ENCODE measurements around the gene GNS.

The GNS gene

DNA sequence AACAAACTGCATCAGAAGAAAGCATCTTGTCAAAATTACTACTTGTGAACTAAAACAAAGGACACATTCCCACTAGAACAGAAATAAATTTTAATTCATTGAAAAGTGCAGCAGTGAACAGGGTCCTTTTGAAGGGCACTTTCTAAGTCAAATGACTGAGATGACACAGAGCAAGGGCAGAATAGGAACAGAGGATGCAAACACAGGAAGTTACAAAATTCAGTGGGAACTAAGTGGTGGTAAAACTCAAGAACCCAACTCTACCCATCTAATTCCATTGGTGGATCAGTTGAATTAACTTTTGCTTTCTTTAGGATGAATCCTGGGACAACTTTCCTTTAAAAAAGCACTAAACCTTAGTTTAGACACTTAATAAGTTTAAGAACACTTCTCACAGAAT is 45.8 kb downstream of the GNS start:
- H3K4ac ChIP-seq (ENCODE audit: low read length): no peak overlapping the region
- H3K4me2 ChIP-seq (ENCODE audit: insufficient read depth, low read length, poor library complexity, severe bottlenecking): no peak overlapping the region
- no peaks in the 10 kb centered on the region for H3K9me3 ChIP-seq (replicated peaks in 1 of 2; ENCODE audit: control insufficient read depth in 2 of 2, insufficient read depth in 1 of 2, low read depth in 1 of 2, low read length in 2 of 2)

DNA sequence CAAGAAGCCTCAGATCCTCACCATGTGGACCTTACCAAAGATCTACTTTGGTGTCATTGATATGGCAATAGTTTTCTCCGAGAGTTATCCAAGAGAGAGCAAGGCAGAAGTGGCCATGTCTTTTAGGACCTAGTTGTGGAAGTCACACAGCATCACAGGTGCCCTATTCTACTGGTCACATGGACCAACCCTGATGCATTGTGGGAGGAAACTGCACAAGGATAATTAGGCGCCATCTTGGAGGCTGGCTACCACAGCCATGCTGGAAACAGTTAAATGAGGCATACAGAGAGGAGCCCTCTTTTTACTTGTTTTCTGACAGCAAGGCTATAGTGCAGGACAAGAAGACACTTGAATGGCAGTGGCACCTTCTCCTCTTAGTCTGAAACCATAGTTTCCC is 49.8 kb downstream of the GNS start:
- Histone ChIP-seq H4K8ac (ENCODE audit: low read depth, low read length) (no peak overlapping the region), H3K14ac (ENCODE audit: low read length) (no peak overlapping the region), H2AK5ac (ENCODE audit: low read depth, low read length) (no peak overlapping the region), H3K4me1 (ENCODE audit: control insufficient read depth in 2 of 2, insufficient read depth in 1 of 2, low read depth in 1 of 2, low read length in 2 of 2) (no peaks in the 10 kb centered on the region), H3K4ac (ENCODE audit: low read length) (no peak overlapping the region), H3K79me1 (ENCODE audit: low read depth, low read length) (no peaks in the 10 kb centered on the region), H3K4me3 (ENCODE audit: low read length in 2 of 2) (no peak overlapping the region), H3K9me3 (replicated peaks in 1 of 2; ENCODE audit: control insufficient read depth in 2 of 2, insufficient read depth in 1 of 2, low read depth in 1 of 2, low read length in 2 of 2) (no peaks in the 10 kb centered on the region), H2BK12ac (ENCODE audit: low read length) (no peak overlapping the region), H3K27ac (replicated peaks; ENCODE audit: low read length) (no peak overlapping the region), H3K9ac (ENCODE audit: low read depth, low read length, poor library complexity) (no peak overlapping the region), H4K91ac (ENCODE audit: low read depth, low read length, poor library complexity) (no peak overlapping the region), H2AFZ (ENCODE audit: low read length) (no peak overlapping the region), H3K4me2 (ENCODE audit: insufficient read depth, low read length, poor library complexity, severe bottlenecking) (no peak overlapping the region), H2BK15ac (ENCODE audit: low read length) (no peak overlapping the region), H3K18ac (ENCODE audit: low read length) (no peak overlapping the region), H2BK120ac (ENCODE audit: low read depth, low read length) (no peak overlapping the region), H2BK5ac (ENCODE audit: low read length) (no peak overlapping the region), H3K27me3 (ENCODE audit: control insufficient read depth in 3 of 3, insufficient read depth in 3 of 3, low read depth in 1 of 3, low read length in 3 of 3) (no peaks in the 10 kb centered on the region), H3K36me3 (replicated peaks in 1 of 2; ENCODE audit: control insufficient read depth in 2 of 2, insufficient read depth in 2 of 2, low read length in 2 of 2) (peaks cover 0 to 9% of the 10 kb centered on the region in 2 donors), H3K23ac (ENCODE audit: low read depth, low read length, poor library complexity) (no peak overlapping the region)
- no CpG with 5 or more reads among the region's 2 CpGs for WGBS, 2 donors (ENCODE audit: extremely low coverage in 2 of 2, insufficient read length in 2 of 2, insufficient replicate concordance in 1 of 2)
- no peak for DNase-seq (ENCODE audit: low spot score)

More for the DNA sequence above, 45.8 kb downstream of the GNS start:
- Histone ChIP-seq H3K9ac (ENCODE audit: low read depth, low read length, poor library complexity) (no peak overlapping the region), H3K79me1 (ENCODE audit: low read depth, low read length) (no peaks in the 10 kb centered on the region), H3K27me3 (ENCODE audit: control insufficient read depth in 3 of 3, insufficient read depth in 3 of 3, low read depth in 1 of 3, low read length in 3 of 3) (no peaks in the 10 kb centered on the region), H2BK12ac (ENCODE audit: low read length) (no peak overlapping the region), H3K4me3 (ENCODE audit: low read length in 2 of 2) (no peak overlapping the region), H4K8ac (ENCODE audit: low read depth, low read length) (no peak overlapping the region), H2AFZ (ENCODE audit: low read length) (no peak overlapping the region), H4K91ac (ENCODE audit: low read depth, low read length, poor library complexity) (no peak overlapping the region), H3K18ac (ENCODE audit: low read length) (no peak overlapping the region), H2BK5ac (ENCODE audit: low read length) (no peak overlapping the region), H3K27ac (replicated peaks; ENCODE audit: low read length) (no peak overlapping the region), H3K4me1 (ENCODE audit: control insufficient read depth in 2 of 2, insufficient read depth in 1 of 2, low read depth in 1 of 2, low read length in 2 of 2) (no peaks in the 10 kb centered on the region), H3K36me3 (replicated peaks in 1 of 2; ENCODE audit: control insufficient read depth in 2 of 2, insufficient read depth in 2 of 2, low read length in 2 of 2) (peaks cover 4 to 41% of the 10 kb centered on the region in 2 donors), H2BK15ac (ENCODE audit: low read length) (no peak overlapping the region), H3K14ac (ENCODE audit: low read length) (no peak overlapping the region), H3K23ac (ENCODE audit: low read depth, low read length, poor library complexity) (no peak overlapping the region), H2BK120ac (ENCODE audit: low read depth, low read length) (no peak overlapping the region), H2AK5ac (ENCODE audit: low read depth, low read length) (no peak overlapping the region)
- no peak for DNase-seq (ENCODE audit: low spot score)

DNA sequence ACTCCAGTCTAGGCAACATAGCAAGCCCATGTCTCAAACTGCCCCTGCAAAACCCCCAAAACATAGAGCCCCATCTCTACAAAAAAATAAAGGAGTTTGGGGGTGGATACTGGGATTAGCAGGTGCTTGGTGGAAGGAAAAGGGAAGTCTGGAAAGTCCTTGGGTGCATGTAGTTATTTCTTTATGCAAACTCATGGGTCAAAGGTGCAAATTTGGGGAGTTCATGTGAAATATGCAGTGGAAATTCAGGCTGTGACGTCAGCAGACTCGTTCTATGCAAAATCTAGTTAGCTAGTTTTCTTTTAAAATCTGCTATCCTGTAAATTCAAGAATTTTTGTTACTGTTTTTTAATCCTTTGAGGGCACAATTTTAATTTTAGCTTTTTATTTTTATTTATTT is 51.3 kb downstream of the GNS start:
- Histone ChIP-seq H3K27me3 (ENCODE audit: control insufficient read depth in 3 of 3, insufficient read depth in 3 of 3, low read depth in 1 of 3, low read length in 3 of 3) (no peaks in the 10 kb centered on the region), H4K91ac (ENCODE audit: low read depth, low read length, poor library complexity) (no peak overlapping the region), H3K14ac (ENCODE audit: low read length) (no peak overlapping the region), H3K4me1 (ENCODE audit: control insufficient read depth in 2 of 2, insufficient read depth in 1 of 2, low read depth in 1 of 2, low read length in 2 of 2) (no peaks in the 10 kb centered on the region), H3K9ac (ENCODE audit: low read depth, low read length, poor library complexity) (no peak overlapping the region), H2BK5ac (ENCODE audit: low read length) (no peak overlapping the region), H2BK15ac (ENCODE audit: low read length) (no peak overlapping the region), H2AFZ (ENCODE audit: low read length) (no peak overlapping the region), H3K4me3 (ENCODE audit: low read length in 2 of 2) (no peak overlapping the region), H3K36me3 (replicated peaks in 1 of 2; ENCODE audit: control insufficient read depth in 2 of 2, insufficient read depth in 2 of 2, low read length in 2 of 2) (peaks cover 0 to 4% of the 10 kb centered on the region in 2 donors), H3K4me2 (ENCODE audit: insufficient read depth, low read length, poor library complexity, severe bottlenecking) (no peak overlapping the region), H4K8ac (ENCODE audit: low read depth, low read length) (no peak overlapping the region), H3K9me3 (replicated peaks in 1 of 2; ENCODE audit: control insufficient read depth in 2 of 2, insufficient read depth in 1 of 2, low read depth in 1 of 2, low read length in 2 of 2) (no peaks in the 10 kb centered on the region), H3K18ac (ENCODE audit: low read length) (no peak overlapping the region), H2BK120ac (ENCODE audit: low read depth, low read length) (no peak overlapping the region), H2BK12ac (ENCODE audit: low read length) (no peak overlapping the region), H3K27ac (replicated peaks; ENCODE audit: low read length) (no peak overlapping the region), H3K23ac (ENCODE audit: low read depth, low read length, poor library complexity) (no peak overlapping the region), H3K79me1 (ENCODE audit: low read depth, low read length) (no peaks in the 10 kb centered on the region), H2AK5ac (ENCODE audit: low read depth, low read length) (no peak overlapping the region), H3K4ac (ENCODE audit: low read length) (no peak overlapping the region)
- WGBS, 2 donors (ENCODE audit: extremely low coverage in 2 of 2, insufficient read length in 2 of 2, insufficient replicate concordance in 1 of 2): no CpG with 5 or more reads among the region's 2 CpGs
- no peak for DNase-seq (ENCODE audit: low spot score)

DNA sequence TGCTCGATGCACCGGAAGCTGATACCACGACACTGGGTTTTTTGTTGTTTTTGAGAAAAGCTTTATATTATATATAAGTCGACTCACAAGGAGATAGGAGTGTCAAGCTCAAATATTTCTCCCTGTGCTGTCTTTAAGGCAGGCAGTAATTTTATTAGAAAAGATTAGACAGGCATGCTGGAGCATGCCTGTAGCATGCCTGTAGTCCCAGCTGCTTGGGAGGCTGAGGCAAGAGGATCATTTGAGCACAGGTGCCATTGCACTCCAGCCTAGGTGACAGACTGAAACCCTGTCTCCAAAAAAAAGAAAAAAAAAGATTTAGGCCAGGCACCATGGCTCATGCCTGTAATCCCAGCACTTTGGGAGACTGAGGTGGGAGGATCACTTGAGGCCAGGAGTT is 51.8 kb downstream of the GNS start:
- Histone ChIP-seq H3K27ac (replicated peaks; ENCODE audit: low read length) (no peak overlapping the region), H2AFZ (ENCODE audit: low read length) (no peak overlapping the region), H3K4me2 (ENCODE audit: insufficient read depth, low read length, poor library complexity, severe bottlenecking) (no peak overlapping the region), H3K4me1 (ENCODE audit: control insufficient read depth in 2 of 2, insufficient read depth in 1 of 2, low read depth in 1 of 2, low read length in 2 of 2) (no peaks in the 10 kb centered on the region), H3K36me3 (replicated peaks in 1 of 2; ENCODE audit: control insufficient read depth in 2 of 2, insufficient read depth in 2 of 2, low read length in 2 of 2) (no peaks in the 10 kb centered on the region), H3K9me3 (replicated peaks in 1 of 2; ENCODE audit: control insufficient read depth in 2 of 2, insufficient read depth in 1 of 2, low read depth in 1 of 2, low read length in 2 of 2) (no peaks in the 10 kb centered on the region), H3K9ac (ENCODE audit: low read depth, low read length, poor library complexity) (no peak overlapping the region), H3K14ac (ENCODE audit: low read length) (no peak overlapping the region), H3K4me3 (ENCODE audit: low read length in 2 of 2) (no peak overlapping the region), H2BK12ac (ENCODE audit: low read length) (no peak overlapping the region), H4K91ac (ENCODE audit: low read depth, low read length, poor library complexity) (no peak overlapping the region), H3K27me3 (ENCODE audit: control insufficient read depth in 3 of 3, insufficient read depth in 3 of 3, low read depth in 1 of 3, low read length in 3 of 3) (no peaks in the 10 kb centered on the region), H3K79me1 (ENCODE audit: low read depth, low read length) (no peaks in the 10 kb centered on the region), H2BK5ac (ENCODE audit: low read length) (no peak overlapping the region), H3K18ac (ENCODE audit: low read length) (no peak overlapping the region), H4K8ac (ENCODE audit: low read depth, low read length) (no peak overlapping the region), H2BK120ac (ENCODE audit: low read depth, low read length) (no peak overlapping the region), H2AK5ac (ENCODE audit: low read depth, low read length) (no peak overlapping the region), H3K23ac (ENCODE audit: low read depth, low read length, poor library complexity) (no peak overlapping the region), H3K4ac (ENCODE audit: low read length) (no peak overlapping the region), H2BK15ac (ENCODE audit: low read length) (no peak overlapping the region)
- DNase-seq (ENCODE audit: low spot score): no peak
- WGBS, 2 donors (ENCODE audit: extremely low coverage in 2 of 2, insufficient read length in 2 of 2, insufficient replicate concordance in 1 of 2): no CpG with 5 or more reads among the region's 4 CpGs
